GM23248 (cell line): ENCODE measurements around the gene SRRM1. TPM values are rescaled to one million over a fixed set of nuclear protein-coding genes. Genes with fewer than 3 reads are reported as not detected.

Experiments used
- DNase-seq: peaks from one replicate; pipeline ENCODE4 v3.0.0-alpha.2; 2015
- H2AFZ ChIP-seq: fragments of 200-600 bp; sonication (generic); 2 replicates; pipeline ENCODE4 v1.6.1; 2016; ENCODE audit warnings: antibody characterized with exemption
- H3F3A ChIP-seq: fragments of 200-600 bp; sonication (generic); 2 replicates; pipeline ENCODE4 v1.6.1; 2016; ENCODE audit warnings: mild to moderate bottlenecking, antibody characterized with exemption, mixed run types; ENCODE audit not compliant: insufficient read depth
- H3K27ac ChIP-seq: fragments of 200-600 bp; sonication (generic); 2 replicates; pipeline ENCODE4 v1.5.1; 2016; ENCODE audit warnings: mild to moderate bottlenecking
- H3K27me3 ChIP-seq: fragments of 200-600 bp; sonication (generic); replicated peaks from 2 replicates; pipeline ENCODE4 v1.6.1; 2016; ENCODE audit warnings: mild to moderate bottlenecking; ENCODE audit not compliant: insufficient read depth
- H3K36me3 ChIP-seq: fragments of 200-600 bp; sonication (generic); 2 replicates; pipeline ENCODE4 v1.6.1; 2016; ENCODE audit warnings: low read depth, mild to moderate bottlenecking
- H3K4me1 ChIP-seq: fragments of 200-600 bp; sonication (generic); 2 replicates; pipeline ENCODE4 v1.6.1; 2016; ENCODE audit warnings: mild to moderate bottlenecking; ENCODE audit not compliant: insufficient read depth
- H3K4me2 ChIP-seq: fragments of 200-600 bp; sonication (generic); one replicate; pipeline ENCODE4 v1.6.1; 2016; ENCODE audit warnings: mild to moderate bottlenecking; ENCODE audit not compliant: unreplicated experiment
- H3K4me3 ChIP-seq: fragments of 200-600 bp; sonication (generic); 2 replicates; pipeline ENCODE4 v1.5.1; 2016; ENCODE audit warnings: mild to moderate bottlenecking
- H3K79me2 ChIP-seq: fragments of 200-600 bp; sonication (generic); 2 replicates; pipeline ENCODE4 v1.6.1; 2016; ENCODE audit warnings: mild to moderate bottlenecking; ENCODE audit not compliant: insufficient read depth
- H3K9ac ChIP-seq: fragments of 200-600 bp; sonication (generic); 2 replicates; pipeline ENCODE4 v1.6.1; 2016; ENCODE audit warnings: mild to moderate bottlenecking
- H3K9me2 ChIP-seq: fragments of 200-600 bp; sonication (generic); 2 replicates; pipeline ENCODE4 v1.6.1; 2016; ENCODE audit warnings: mixed run types, mild to moderate bottlenecking, moderate library complexity; ENCODE audit not compliant: insufficient read depth
- H3K9me3 ChIP-seq: fragments of 200-600 bp; sonication (generic); one replicate; pipeline ENCODE4 v1.6.1; 2017; ENCODE audit warnings: low read depth
- H4K20me1 ChIP-seq: fragments of 200-600 bp; sonication (generic); 2 replicates; pipeline ENCODE4 v1.6.0; 2016; ENCODE audit not compliant: insufficient read depth
- EZH2 ChIP-seq: fragments of 200-600 bp; sonication (generic); IDR thresholded peaks from 2 replicates; pipeline ENCODE4 v1.6.1; 2018; ENCODE audit warnings: antibody characterized with exemption, mild to moderate bottlenecking; ENCODE audit not compliant: insufficient read depth, poor library complexity, severe bottlenecking
- EZH2phosphoT487 ChIP-seq: fragments of 200-600 bp; sonication (generic); IDR thresholded peaks from 2 replicates; pipeline ENCODE4 v1.6.1; 2018; ENCODE audit warnings: antibody characterized with exemption, moderate library complexity, mild to moderate bottlenecking, low read depth; ENCODE audit not compliant: insufficient read depth
- WGBS, 2 experiments: methylation state at CpG; one replicate each; pipeline ENCODE4 v1.1.6; 2015 to 2017; ENCODE audit warnings: low lambda C conversion rate in 2 of 2, low coverage in 1 of 2; ENCODE audit errors: missing lambda C conversion rate in 2 of 2; 5-methylcytosine and 5-hydroxymethylcytosine counted together
- in situ Hi-C: fragments of 300-500 bp; cut with MboI; formaldehyde crosslinking; loops from 2 replicates; pipeline ENCODE4 v1.15.0; 2020
- polyA plus RNA-seq: library from polyadenylated mRNA; unstranded; fragments of >200 nt; fragmentation: Nextera tagmentation; extraction: Ambion mirVana; gene quantifications from 2 replicates; pipeline ENCODE4 v1.2.1, GENCODE V29; 2016
- total RNA-seq: library from RNA; depleted of rRNA; stranded (reverse); fragments of >200 nt; shearing (Covaris generic); gene quantifications from 2 replicates; pipeline ENCODE4 v1.2.3, GENCODE V29; 2014

The SRRM1 gene
- total and polyA plus RNA-seq, 2 experiments from 2014 or later: 36.1 to 143 TPM

DNA sequence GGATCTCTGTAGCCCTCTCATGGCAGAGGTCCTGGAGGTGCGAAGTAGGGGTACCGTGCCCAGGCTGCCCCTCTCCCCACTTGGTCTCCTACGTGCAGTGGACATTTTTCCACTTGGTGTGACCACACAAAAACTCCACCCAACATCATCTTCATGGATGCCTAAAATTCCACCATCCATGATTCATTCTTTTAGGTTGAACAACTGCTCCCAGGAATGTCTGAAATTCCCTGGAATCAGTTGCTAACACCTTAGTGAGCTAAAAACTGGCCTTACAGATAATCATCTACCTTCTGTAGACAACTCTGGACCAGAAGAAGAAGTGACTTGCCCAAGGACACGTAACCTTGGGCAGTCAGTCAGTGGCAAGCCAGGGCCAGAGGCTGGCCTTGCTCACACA, 70.1 kb downstream of the SRRM1 start:
- peak overlapping the region; percentile 41 for H3K4me2 ChIP-seq
- H3K4me1 ChIP-seq: peaks cover 53% of the 10 kb centered on the region
- H3K9ac ChIP-seq: peak overlapping the region; percentile 73; the same call in 1 of the 2 replicates
- H3K27ac ChIP-seq: peak overlapping the region; percentile 93
- peaks cover 58% of the 10 kb centered on the region for H3F3A ChIP-seq
- WGBS, 2 experiments: 56 to 59% methylated on average over 4 of the region's 4 CpGs
- peaks cover 27% of the 10 kb centered on the region; the same call in 1 of the 2 replicates for H3K79me2 ChIP-seq
- H4K20me1 ChIP-seq: no peaks in the 10 kb centered on the region
- H3K36me3 ChIP-seq: no peaks in the 10 kb centered on the region
- no peaks in the 10 kb centered on the region for H3K27me3 ChIP-seq
- in situ Hi-C loops: no loop called here
- peak overlapping the region; percentile 20; the same call in 1 of the 2 replicates for H2AFZ ChIP-seq
- H3K9me2 ChIP-seq: no peaks in the 10 kb centered on the region
- no peak overlapping the region for H3K4me3 ChIP-seq
- DNase-seq: peak; percentile 71
- TF ChIP-seq EZH2phosphoT487 (no peak), EZH2 (no peak)
- no peaks in the 10 kb centered on the region for H3K9me3 ChIP-seq

GRCh38 chr1:24713736-24714135, 70.6 kb downstream of the SRRM1 start:
- H3K27ac ChIP-seq: peak overlapping the region; percentile 93
- WGBS, 2 experiments: 67 to 78% methylated on average over 5 of the region's 5 CpGs
- no peaks in the 10 kb centered on the region for H4K20me1 ChIP-seq
- TF ChIP-seq EZH2 (no peak), EZH2phosphoT487 (no peak)
- H3K9ac ChIP-seq: peak overlapping the region; percentile 73; the same call in 1 of the 2 replicates
- no peaks in the 10 kb centered on the region for H3K36me3 ChIP-seq
- DNase-seq: no peak
- H3K4me3 ChIP-seq: no peak overlapping the region
- H3K79me2 ChIP-seq: peaks cover 24% of the 10 kb centered on the region; the same call in 1 of the 2 replicates
- H2AFZ ChIP-seq: peak overlapping the region; percentile 6; the same call in 1 of the 2 replicates
- peaks cover 56% of the 10 kb centered on the region for H3K4me1 ChIP-seq
- in situ Hi-C loops: no loop called here
- no peaks in the 10 kb centered on the region for H3K9me3 ChIP-seq
- peak overlapping the region; percentile 41 for H3K4me2 ChIP-seq
- H3K9me2 ChIP-seq: no peaks in the 10 kb centered on the region
- peaks cover 63% of the 10 kb centered on the region for H3F3A ChIP-seq
- no peaks in the 10 kb centered on the region for H3K27me3 ChIP-seq

- H2AFZ ChIP-seq: peak overlapping the region; percentile 6; the same call in 1 of the 2 replicates
- H3K9me3 ChIP-seq: no peaks in the 10 kb centered on the region
- peak; percentile 96 for DNase-seq
- in situ Hi-C loops: no loop called here
- no peak overlapping the region for H3K4me3 ChIP-seq
- H3K4me2 ChIP-seq: peak overlapping the region; percentile 51
- peak overlapping the region; percentile 93 for H3K27ac ChIP-seq
- H3K79me2 ChIP-seq: peaks cover 24% of the 10 kb centered on the region; the same call in 1 of the 2 replicates
- H3K9ac ChIP-seq: peak overlapping the region; percentile 73
- no peaks in the 10 kb centered on the region for H4K20me1 ChIP-seq
- H3K36me3 ChIP-seq: no peaks in the 10 kb centered on the region
- H3K27me3 ChIP-seq: no peaks in the 10 kb centered on the region
- peaks cover 63% of the 10 kb centered on the region for H3F3A ChIP-seq
- 34 to 38% methylated on average over 8 of the region's 8 CpGs for WGBS, 2 experiments
- H3K9me2 ChIP-seq: no peaks in the 10 kb centered on the region
- TF ChIP-seq EZH2phosphoT487 (no peak), EZH2 (no peak)
- peaks cover 61% of the 10 kb centered on the region for H3K4me1 ChIP-seq
Measured at GRCh38 chr1:24714859-24715520, 71.9 kb downstream of the SRRM1 start.

GRCh38 chr1:24715658-24716057, 72.6 kb downstream of the SRRM1 start:
- peak overlapping the region; percentile 20 for H3K4me2 ChIP-seq
- WGBS, 2 experiments: 96 to 98% methylated on average over 7 of the region's 7 CpGs
- H3K27me3 ChIP-seq: no peaks in the 10 kb centered on the region
- H3K9ac ChIP-seq: peak overlapping the region; percentile 44; the same call in 1 of the 2 replicates
- H3K9me3 ChIP-seq: no peaks in the 10 kb centered on the region
- H4K20me1 ChIP-seq: no peaks in the 10 kb centered on the region
- DNase-seq: no peak
- H2AFZ ChIP-seq: no peak overlapping the region
- no peaks in the 10 kb centered on the region for H3K36me3 ChIP-seq
- no peak overlapping the region for H3K4me3 ChIP-seq
- H3K79me2 ChIP-seq: peaks cover 24% of the 10 kb centered on the region; the same call in 1 of the 2 replicates
- peaks cover 63% of the 10 kb centered on the region for H3K4me1 ChIP-seq
- TF ChIP-seq EZH2: no peak
- no peak for TF ChIP-seq EZH2phosphoT487
- H3K9me2 ChIP-seq: no peaks in the 10 kb centered on the region
- peak overlapping the region; percentile 93 for H3K27ac ChIP-seq
- in situ Hi-C loops: no loop called here
- peaks cover 56% of the 10 kb centered on the region for H3F3A ChIP-seq
